ENCODE measurements around the gene CREG1.
A peak's percentile ranks its signal among the peaks of the same experiment; 100 is the strongest.
"Not testable (repeated sequence)": the region's sequence is repeated elsewhere in the genome, so short reads cannot be mapped to it uniquely, and the experiment has no call there.

The CREG1 gene

GRCh38 chr1:167578939-167579521, 25.5 kb upstream of the CREG1 start:
- no peaks in the 10 kb centered on the region; the same call in 1 of the 2 replicates for H3K36me3 ChIP-seq (ENCODE audit: insufficient read depth, low read length)
- peaks cover 7% of the 10 kb centered on the region for H3K4me1 ChIP-seq (ENCODE audit: insufficient read depth, low read length)
- peaks cover 2% of the 10 kb centered on the region; the same call in 1 of the 2 replicates for H3K9me3 ChIP-seq (ENCODE audit: control insufficient read depth, insufficient read depth, low read length)
- no peak overlapping the region for H3K9ac ChIP-seq (ENCODE audit: low read depth, low read length)

- H3K4me1 ChIP-seq (ENCODE audit: insufficient read depth, low read length) = peaks cover 7% of the 10 kb centered on the region
- H3K9ac ChIP-seq (ENCODE audit: low read depth, low read length) = no peak overlapping the region
- 0 out of 2 replicates have a peak, but pooled peaks cover 10% of the 10 kb centered on the region for H3K9me3 ChIP-seq (ENCODE audit: control insufficient read depth, insufficient read depth, low read length)
Measured at GRCh38 chr1:167575649-167576048, 22.1 kb upstream of the CREG1 start.

GRCh38 chr1:167573035-167573434, 19.5 kb upstream of the CREG1 start:
- Histone ChIP-seq H3K4me1 (ENCODE audit: insufficient read depth, low read length) (no peaks in the 10 kb centered on the region), H3K9ac (ENCODE audit: low read depth, low read length) (no peak overlapping the region), H3K9me3 (ENCODE audit: control insufficient read depth, insufficient read depth, low read length) (0 out of 2 replicates have a peak, but pooled peaks cover 10% of the 10 kb centered on the region), H3K36me3 (ENCODE audit: insufficient read depth, low read length) (no peaks in the 10 kb centered on the region)

More at GRCh38 chr1:167575649-167576048, 22.1 kb upstream of the CREG1 start:
- no peaks in the 10 kb centered on the region for H3K36me3 ChIP-seq (ENCODE audit: insufficient read depth, low read length)

- H3K9ac ChIP-seq (ENCODE audit: low read depth, low read length); H3K36me3 ChIP-seq (ENCODE audit: insufficient read depth, low read length); H3K9me3 ChIP-seq (ENCODE audit: control insufficient read depth, insufficient read depth, low read length); H3K4me1 ChIP-seq (ENCODE audit: insufficient read depth, low read length): not testable (repeated sequence)
Measured at GRCh38 chr1:167570712-167571111, 17.1 kb upstream of the CREG1 start.

GRCh38 chr1:167567663-167568062, 14.1 kb upstream of the CREG1 start:
- H3K9ac ChIP-seq (ENCODE audit: low read depth, low read length) = no peak overlapping the region
- 0 out of 2 replicates have a peak, but pooled peaks cover 4% of the 10 kb centered on the region for H3K9me3 ChIP-seq (ENCODE audit: control insufficient read depth, insufficient read depth, low read length)
- no peaks in the 10 kb centered on the region for H3K36me3 ChIP-seq (ENCODE audit: insufficient read depth, low read length)
- H3K4me1 ChIP-seq (ENCODE audit: insufficient read depth, low read length) = no peaks in the 10 kb centered on the region

GRCh38 chr1:167566766-167567165, 13.2 kb upstream of the CREG1 start:
- H3K9ac ChIP-seq (ENCODE audit: low read depth, low read length) = no peak overlapping the region
- no peaks in the 10 kb centered on the region for H3K36me3 ChIP-seq (ENCODE audit: insufficient read depth, low read length)
- H3K4me1 ChIP-seq (ENCODE audit: insufficient read depth, low read length) = no peaks in the 10 kb centered on the region
- H3K9me3 ChIP-seq (ENCODE audit: control insufficient read depth, insufficient read depth, low read length) = no peaks in the 10 kb centered on the region

- Histone ChIP-seq H3K36me3 (ENCODE audit: insufficient read depth, low read length) (no peaks in the 10 kb centered on the region), H3K9me3 (ENCODE audit: control insufficient read depth, insufficient read depth, low read length) (no peaks in the 10 kb centered on the region), H3K4me1 (ENCODE audit: insufficient read depth, low read length) (no peaks in the 10 kb centered on the region), H3K9ac (ENCODE audit: low read depth, low read length) (no peak overlapping the region)
Measured at GRCh38 chr1:167565922-167566321, 12.4 kb upstream of the CREG1 start.

GRCh38 chr1:167564612-167565270, 11.2 kb upstream of the CREG1 start:
- no peaks in the 10 kb centered on the region for H3K9me3 ChIP-seq (ENCODE audit: control insufficient read depth, insufficient read depth, low read length)
- no peaks in the 10 kb centered on the region for H3K36me3 ChIP-seq (ENCODE audit: insufficient read depth, low read length)
- no peaks in the 10 kb centered on the region for H3K4me1 ChIP-seq (ENCODE audit: insufficient read depth, low read length)
- no peak overlapping the region for H3K9ac ChIP-seq (ENCODE audit: low read depth, low read length)

- H3K9ac ChIP-seq (ENCODE audit: low read depth, low read length) = no peak overlapping the region
- no peaks in the 10 kb centered on the region for H3K36me3 ChIP-seq (ENCODE audit: insufficient read depth, low read length)
- no peaks in the 10 kb centered on the region for H3K4me1 ChIP-seq (ENCODE audit: insufficient read depth, low read length)
- H3K9me3 ChIP-seq (ENCODE audit: control insufficient read depth, insufficient read depth, low read length) = no peaks in the 10 kb centered on the region
Measured at GRCh38 chr1:167563579-167564246, 10.2 kb upstream of the CREG1 start.

GRCh38 chr1:167562702-167563101, 9.1 kb upstream of the CREG1 start:
- H3K36me3 ChIP-seq (ENCODE audit: insufficient read depth, low read length) = no peaks in the 10 kb centered on the region
- H3K9ac ChIP-seq (ENCODE audit: low read depth, low read length) = no peak overlapping the region
- H3K9me3 ChIP-seq (ENCODE audit: control insufficient read depth, insufficient read depth, low read length) = no peaks in the 10 kb centered on the region
- no peaks in the 10 kb centered on the region for H3K4me1 ChIP-seq (ENCODE audit: insufficient read depth, low read length)

- no peak overlapping the region for H3K9ac ChIP-seq (ENCODE audit: low read depth, low read length)
- H3K36me3 ChIP-seq (ENCODE audit: insufficient read depth, low read length) = no peaks in the 10 kb centered on the region
- H3K9me3 ChIP-seq (ENCODE audit: control insufficient read depth, insufficient read depth, low read length) = no peaks in the 10 kb centered on the region
- H3K4me1 ChIP-seq (ENCODE audit: insufficient read depth, low read length) = no peaks in the 10 kb centered on the region
Measured at GRCh38 chr1:167561753-167562152, 8.2 kb upstream of the CREG1 start.

- no peak overlapping the region for H3K9ac ChIP-seq (ENCODE audit: low read depth, low read length)
Measured at GRCh38 chr1:167555971-167556714, 2.6 kb upstream of the CREG1 start.

GRCh38 chr1:167555072-167555471, 1.5 kb upstream of the CREG1 start:
- H3K36me3 ChIP-seq (ENCODE audit: insufficient read depth, low read length); H3K4me1 ChIP-seq (ENCODE audit: insufficient read depth, low read length); H3K9ac ChIP-seq (ENCODE audit: low read depth, low read length); H3K9me3 ChIP-seq (ENCODE audit: control insufficient read depth, insufficient read depth, low read length): not testable (repeated sequence)

More at GRCh38 chr1:167555971-167556714, 2.6 kb upstream of the CREG1 start:
- Histone ChIP-seq H3K9me3 (ENCODE audit: control insufficient read depth, insufficient read depth, low read length) (no peaks in the 10 kb centered on the region), H3K36me3 (ENCODE audit: insufficient read depth, low read length) (no peaks in the 10 kb centered on the region), H3K4me1 (ENCODE audit: insufficient read depth, low read length) (0 out of 2 replicates have a peak, but pooled peaks cover 3% of the 10 kb centered on the region)

- Histone ChIP-seq H3K36me3 (ENCODE audit: insufficient read depth, low read length) (no peaks in the 10 kb centered on the region), H3K9ac (ENCODE audit: low read depth, low read length) (peak overlapping the region; percentile 73; the same call in 1 of the 2 replicates), H3K4me1 (ENCODE audit: insufficient read depth, low read length) (0 out of 2 replicates have a peak, but pooled peaks cover 3% of the 10 kb centered on the region), H3K9me3 (ENCODE audit: control insufficient read depth, insufficient read depth, low read length) (no peaks in the 10 kb centered on the region)
Measured at GRCh38 chr1:167554028-167554779, 642 bp upstream of the CREG1 start.
